Stomach (tissue), 4 donors: ENCODE results near the gene MTRFR.

Experiments used
- CTCF ChIP-seq, 7 experiments: fragments of 450-650 bp in 4 of 7; fragments of 200-600 bp in 3 of 7; sonication (generic) in 3 of 7; IDR thresholded peaks; one replicate each; pipeline ENCODE4 v1.5.1; 2016 to 2019; ENCODE audit warnings: antibody characterized with exemption in 7 of 7, control low read depth in 2 of 7, mild to moderate bottlenecking in 1 of 7
- POLR2A ChIP-seq, 4 donors: fragments of 450-650 bp; IDR thresholded peaks; one replicate each; pipeline ENCODE4 v1.6.1; 2016; ENCODE audit warnings: antibody characterized with exemption in 4 of 4, control low read depth in 2 of 4, mild to moderate bottlenecking in 1 of 4, moderate library complexity in 1 of 4

GRCh38 chr12:123289911-123290310 is 56.7 kb downstream of the MTRFR start:
- TF ChIP-seq CTCF (IDR thresholded peaks at IDR 0.05) (no peak), POLR2A (IDR thresholded peaks at IDR 0.05) (no peak)
